ENCODE results near the gene GSTM5.
"Not testable (repeated sequence)": the region's sequence is repeated elsewhere in the genome, so short reads cannot be mapped to it uniquely, and the experiment has no call there.

GSTM5 gene

GRCh38 chr1:109711593-109712320 lies at the start of gene GSTM5:
TSS of gene GSTM5 (plus strand) at chr1:109712251. CDS start at chr1:109712313, 62 bp downstream.
- DNase-seq (ENCODE audit: low read depth), result not testable (repeated sequence)

- no peak for DNase-seq (ENCODE audit: low read depth)
These were observed 47.4 kb upstream of the GSTM5 start for GRCh38 chr1:109664671-109665070.

- DNase-seq (ENCODE audit: low read depth), result no peak
These were observed 44.5 kb upstream of the GSTM5 start, which contains the start of gene GSTM2 for GRCh38 chr1:109667452-109668122. TSS of gene GSTM2 (plus strand) at chr1:109668057. CDS start at chr1:109668116, 59 bp downstream.

GRCh38 chr1:109668123-109668775 lies 43.8 kb upstream of the GSTM5 start:
- DNase-seq (ENCODE audit: low read depth), result no peak

GRCh38 chr1:109669246-109669948 lies 42.7 kb upstream of the GSTM5 start:
- DNase-seq (ENCODE audit: low read depth), result no peak

GRCh38 chr1:109669949-109670302 lies 42.1 kb upstream of the GSTM5 start:
- not testable (repeated sequence) for DNase-seq (ENCODE audit: low read depth)

- DNase-seq (ENCODE audit: low read depth), result no peak
These were observed 41.0 kb upstream of the GSTM5 start for GRCh38 chr1:109671067-109671466.

GRCh38 chr1:109673861-109674260 lies 38.2 kb upstream of the GSTM5 start:
- not testable (repeated sequence) for DNase-seq (ENCODE audit: low read depth)

GRCh38 chr1:109676683-109677381 lies 35.2 kb upstream of the GSTM5 start:
- not testable (repeated sequence) for DNase-seq (ENCODE audit: low read depth)

GRCh38 chr1:109677459-109677858 lies 34.6 kb upstream of the GSTM5 start:
- no peak for DNase-seq (ENCODE audit: low read depth)

- DNase-seq (ENCODE audit: low read depth), result not testable (repeated sequence)
These were observed 33.4 kb upstream of the GSTM5 start for GRCh38 chr1:109678637-109679036.

- not testable (repeated sequence) for DNase-seq (ENCODE audit: low read depth)
These were observed 27.3 kb upstream of the GSTM5 start for GRCh38 chr1:109684777-109685176.

GRCh38 chr1:109685399-109685798 lies 26.7 kb upstream of the GSTM5 start:
- DNase-seq (ENCODE audit: low read depth), result not testable (repeated sequence)

GRCh38 chr1:109685890-109686289 lies 26.2 kb upstream of the GSTM5 start:
- DNase-seq (ENCODE audit: low read depth), result not testable (repeated sequence)

- not testable (repeated sequence) for DNase-seq (ENCODE audit: low read depth)
These were observed 24.9 kb upstream of the GSTM5 start for GRCh38 chr1:109687109-109687508.

- no peak for DNase-seq (ENCODE audit: low read depth)
These were observed 24.2 kb upstream of the GSTM5 start, which contains the start of gene GSTM1 for GRCh38 chr1:109687641-109688499. TSS of gene GSTM1 (plus strand) at chr1:109687817. CDS start at chr1:109687874, 57 bp downstream.

- DNase-seq (ENCODE audit: low read depth), result no peak
These were observed 22.1 kb upstream of the GSTM5 start for GRCh38 chr1:109689844-109690405.

- no peak for DNase-seq (ENCODE audit: low read depth)
These were observed 20.3 kb upstream of the GSTM5 start for GRCh38 chr1:109691759-109692158.

GRCh38 chr1:109694400-109694799 lies 17.7 kb upstream of the GSTM5 start:
- not testable (repeated sequence) for DNase-seq (ENCODE audit: low read depth)

GRCh38 chr1:109695138-109695537 lies 16.9 kb upstream of the GSTM5 start:
- not testable (repeated sequence) for DNase-seq (ENCODE audit: low read depth)

Measured in HS-27A (cell line).